ENCODE measurements around the gene PIMREG.

The PIMREG gene

DNA sequence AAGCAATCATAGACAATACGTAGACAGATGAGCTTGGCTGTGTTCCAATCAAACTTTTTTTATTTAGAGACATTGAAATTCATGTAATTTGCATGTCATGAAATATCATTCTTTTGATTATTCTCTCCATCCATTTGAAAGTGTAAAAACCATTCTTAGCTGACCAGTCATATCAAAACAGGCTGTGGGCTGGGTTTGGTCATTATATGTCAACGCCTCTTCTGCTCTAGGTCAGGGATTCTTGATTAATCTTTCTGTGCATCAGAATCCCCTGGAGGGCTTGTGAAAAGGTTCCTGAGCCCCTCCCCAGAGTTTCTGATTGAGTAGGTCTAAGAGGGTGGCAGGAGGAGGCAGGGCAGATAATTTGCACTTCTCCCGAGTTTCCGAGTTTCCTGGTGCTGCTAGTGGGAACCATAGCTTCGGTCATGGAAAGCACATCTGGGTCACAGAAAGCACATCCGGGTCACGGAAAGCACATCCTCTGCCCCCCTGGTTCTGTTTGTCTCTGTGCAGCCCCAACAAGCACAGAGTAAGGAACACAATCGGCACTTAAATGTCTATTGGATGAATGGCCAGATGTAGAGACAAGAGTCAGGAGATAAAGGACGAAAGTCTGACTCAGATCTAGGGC lies 16.4 kb downstream of the PIMREG start:
- Histone ChIP-seq H3K9ac (ENCODE audit: low read length) (no peak overlapping the region), H3K9me3 (ENCODE audit: insufficient read depth, low read length) (no peaks in the 10 kb centered on the region), H3K79me2 (ENCODE audit: insufficient read depth, low read length) (no peaks in the 10 kb centered on the region), H3K9me2 (replicated peaks; ENCODE audit: insufficient read depth, low read length) (no peaks in the 10 kb centered on the region), H2AFZ (ENCODE audit: low read depth, low read length, severe bottlenecking) (no peak overlapping the region), H4K20me1 (ENCODE audit: low read depth, low read length) (no peaks in the 10 kb centered on the region), H3K36me3 (ENCODE audit: low read length) (no peaks in the 10 kb centered on the region), H3F3A (ENCODE audit: insufficient read depth) (no peaks in the 10 kb centered on the region), H3K4me3 (ENCODE audit: insufficient read depth, low read length, poor library complexity, severe bottlenecking) (no peak overlapping the region), H3K27ac (ENCODE audit: low read depth, low read length) (no peak overlapping the region), H3K4me2 (ENCODE audit: low read depth, low read length, poor library complexity, severe bottlenecking) (no peak overlapping the region), H3K27me3 (ENCODE audit: low read length) (no peaks in the 10 kb centered on the region)
- TF ChIP-seq CTCF (IDR thresholded peaks at IDR 0.05; ENCODE audit: insufficient read depth, low read length, poor library complexity, severe bottlenecking) (no peak), EZH2phosphoT487 (conservative IDR thresholded peaks at IDR 0.05; ENCODE audit: low read length) (no peak)

GRCh38 chr17:6461246-6461645 lies 17.0 kb downstream of the PIMREG start:
- H3K9me3 ChIP-seq (ENCODE audit: insufficient read depth, low read length): no peaks in the 10 kb centered on the region
- no peak overlapping the region for H3K4me3 ChIP-seq (ENCODE audit: insufficient read depth, low read length, poor library complexity, severe bottlenecking)
- H3K9ac ChIP-seq (ENCODE audit: low read length): no peak overlapping the region
- no peak overlapping the region for H2AFZ ChIP-seq (ENCODE audit: low read depth, low read length, severe bottlenecking)
- H4K20me1 ChIP-seq (ENCODE audit: low read depth, low read length): no peaks in the 10 kb centered on the region
- no peaks in the 10 kb centered on the region for H3K79me2 ChIP-seq (ENCODE audit: insufficient read depth, low read length)
- no peak overlapping the region for H3K4me2 ChIP-seq (ENCODE audit: low read depth, low read length, poor library complexity, severe bottlenecking)
- H3K27me3 ChIP-seq (ENCODE audit: low read length): no peaks in the 10 kb centered on the region
- H3F3A ChIP-seq (ENCODE audit: insufficient read depth): no peaks in the 10 kb centered on the region
- no peaks in the 10 kb centered on the region for H3K9me2 ChIP-seq (replicated peaks; ENCODE audit: insufficient read depth, low read length)
- TF ChIP-seq CTCF (IDR thresholded peaks at IDR 0.05; ENCODE audit: insufficient read depth, low read length, poor library complexity, severe bottlenecking) (no peak), EZH2phosphoT487 (conservative IDR thresholded peaks at IDR 0.05; ENCODE audit: low read length) (no peak)
- H3K27ac ChIP-seq (ENCODE audit: low read depth, low read length): no peak overlapping the region
- H3K36me3 ChIP-seq (ENCODE audit: low read length): no peaks in the 10 kb centered on the region

DNA sequence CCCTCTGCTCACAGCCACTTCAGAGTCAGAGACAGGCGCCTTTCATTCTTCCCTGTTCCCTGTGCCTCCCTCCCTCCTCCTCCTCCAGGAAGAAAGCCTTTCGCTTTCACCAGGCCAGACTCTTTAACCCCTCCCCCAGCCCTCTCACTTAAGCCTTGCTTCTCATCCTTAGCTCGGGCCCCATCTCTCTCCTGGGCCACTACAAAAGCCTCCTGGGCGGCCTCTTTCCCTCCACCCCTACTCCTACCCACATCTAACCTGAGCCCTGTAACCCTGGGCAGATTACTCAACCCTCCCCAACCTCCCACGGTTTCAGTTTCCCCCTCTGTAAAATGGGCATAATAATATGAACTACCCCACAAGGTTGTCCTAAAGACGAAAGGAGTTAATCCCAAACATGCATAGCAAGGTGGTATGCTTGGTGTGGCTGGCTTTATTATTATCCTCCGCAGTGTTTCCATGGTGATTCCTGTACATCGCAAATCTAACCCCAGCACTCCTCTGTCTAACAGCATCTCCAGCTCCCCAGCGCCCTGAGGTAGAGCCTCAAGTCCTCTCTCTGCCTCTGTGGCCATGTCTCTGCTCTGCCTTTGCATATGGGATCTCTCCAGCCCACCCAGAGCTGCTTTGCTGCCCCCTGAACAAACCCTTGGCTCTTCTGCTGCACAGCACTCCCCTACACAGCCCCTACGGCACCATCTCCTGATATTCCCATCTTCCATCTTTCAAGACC lies 17.7 kb downstream of the PIMREG start:
- H2AFZ ChIP-seq (ENCODE audit: low read depth, low read length, severe bottlenecking): no peak overlapping the region
- H3K9me2 ChIP-seq (replicated peaks; ENCODE audit: insufficient read depth, low read length): no peaks in the 10 kb centered on the region
- H3F3A ChIP-seq (ENCODE audit: insufficient read depth): no peaks in the 10 kb centered on the region
- H3K36me3 ChIP-seq (ENCODE audit: low read length): no peaks in the 10 kb centered on the region
- no peak overlapping the region for H3K9ac ChIP-seq (ENCODE audit: low read length)
- H3K27ac ChIP-seq (ENCODE audit: low read depth, low read length): no peak overlapping the region
- H3K4me2 ChIP-seq (ENCODE audit: low read depth, low read length, poor library complexity, severe bottlenecking): no peak overlapping the region
- no peaks in the 10 kb centered on the region for H3K9me3 ChIP-seq (ENCODE audit: insufficient read depth, low read length)
- H3K4me3 ChIP-seq (ENCODE audit: insufficient read depth, low read length, poor library complexity, severe bottlenecking): no peak overlapping the region
- TF ChIP-seq EZH2phosphoT487 (conservative IDR thresholded peaks at IDR 0.05; ENCODE audit: low read length) (no peak), CTCF (IDR thresholded peaks at IDR 0.05; ENCODE audit: insufficient read depth, low read length, poor library complexity, severe bottlenecking) (no peak)
- no peaks in the 10 kb centered on the region for H3K79me2 ChIP-seq (ENCODE audit: insufficient read depth, low read length)
- no peaks in the 10 kb centered on the region for H4K20me1 ChIP-seq (ENCODE audit: low read depth, low read length)
- no peaks in the 10 kb centered on the region for H3K27me3 ChIP-seq (ENCODE audit: low read length)

Measured in SU-DHL-6 (cell line).